ENCODE results near the gene DAPK1.

DAPK1 gene

DNA sequence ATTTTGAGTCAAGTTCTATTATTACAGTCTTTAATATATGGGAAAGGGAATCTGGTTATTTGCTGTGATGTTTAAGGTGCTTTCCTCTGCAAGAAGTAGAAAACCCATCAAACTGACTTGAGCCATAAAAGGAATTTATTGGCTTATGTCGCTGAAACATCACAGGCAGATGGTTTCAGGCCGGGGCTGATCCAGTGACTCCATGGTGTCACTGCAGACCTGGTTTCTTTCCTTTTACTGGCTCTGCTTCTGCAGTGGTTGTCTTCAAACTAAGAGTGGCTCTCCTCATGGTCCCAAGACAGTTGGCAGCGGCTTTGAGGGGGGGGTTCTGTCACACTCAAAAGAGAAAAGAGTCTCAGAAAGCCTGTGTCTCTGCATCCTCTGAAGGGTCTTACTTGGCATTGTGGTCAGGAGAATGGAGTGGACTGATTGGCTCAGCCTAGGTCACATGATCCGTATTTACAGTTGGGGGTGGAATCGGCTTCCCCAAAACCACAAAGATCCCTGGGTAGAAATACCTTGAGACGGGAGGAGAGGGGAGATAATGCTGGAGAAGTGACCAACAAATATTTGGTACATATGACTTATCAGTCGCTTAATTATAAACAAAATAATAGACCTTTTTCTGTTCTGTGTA lies 106.3 kb downstream of the DAPK1 start (continued):
- TF ChIP-seq GLI2 (tag by site-specific recombination; IDR thresholded peaks at IDR 0.05; ENCODE audit: borderline replicate concordance, low read depth), result no peak

DNA sequence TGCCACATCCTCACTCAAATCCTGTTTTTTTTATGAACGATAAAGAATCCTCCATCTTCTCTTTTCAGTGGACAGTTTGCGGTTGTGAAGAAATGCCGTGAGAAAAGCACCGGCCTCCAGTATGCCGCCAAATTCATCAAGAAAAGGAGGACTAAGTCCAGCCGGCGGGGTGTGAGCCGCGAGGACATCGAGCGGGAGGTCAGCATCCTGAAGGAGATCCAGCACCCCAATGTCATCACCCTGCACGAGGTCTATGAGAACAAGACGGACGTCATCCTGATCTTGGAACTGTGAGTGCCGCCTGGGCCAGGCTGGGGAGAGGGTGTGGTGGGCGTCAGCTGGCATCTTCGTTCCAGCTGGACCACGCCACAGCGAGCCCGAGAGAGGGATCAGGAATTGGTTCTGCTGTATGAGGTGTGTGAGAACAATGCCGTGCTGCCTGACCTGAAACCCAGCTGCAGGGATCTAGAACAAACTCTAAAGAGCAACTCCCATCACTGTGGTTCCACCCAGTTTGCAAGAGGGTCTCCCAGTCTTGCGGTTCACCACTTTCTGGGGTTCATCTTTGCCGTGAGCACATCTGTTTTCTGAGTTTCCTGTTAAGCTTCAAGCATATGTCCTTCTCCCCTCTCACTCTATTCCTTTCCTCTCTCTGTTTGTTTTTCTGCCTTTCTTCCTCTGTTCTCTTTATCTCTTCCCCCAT lies 107.4 kb downstream of the DAPK1 start:
- Histone ChIP-seq H3K4me1 (ENCODE audit: control insufficient read depth, insufficient read depth, low read length) (peaks cover 23% of the 10 kb centered on the region), H3K36me3 (ENCODE audit: control insufficient read depth in 2 of 2, insufficient read depth in 1 of 2, low read length in 2 of 2) (peaks cover 0 to 32% of the 10 kb centered on the region in 2 experiments; a peak in 1 of 3 replicates), H3K27ac (ENCODE audit: extremely low read depth, low read depth, low read length) (no peak overlapping the region), H3K4me3 (ENCODE audit: low read depth, low read length) (no peak overlapping the region), H3K9me3 (ENCODE audit: control insufficient read depth, insufficient read depth, low read depth, low read length) (no peaks in the 10 kb centered on the region)
- POLR2A ChIA-PET, result no interaction called here
- TF ChIP-seq ZNF626 (tag by site-specific recombination; IDR thresholded peaks at IDR 0.05), result no peak
- TF ChIP-seq WT1 (tag by site-specific recombination; IDR thresholded peaks at IDR 0.05), result no peak
- TF ChIP-seq ZNF239 (tag by site-specific recombination; IDR thresholded peaks at IDR 0.05), result no peak
- TF ChIP-seq ZNF214 (tag by site-specific recombination; IDR thresholded peaks at IDR 0.05; ENCODE audit: borderline replicate concordance), result no peak
- TF ChIP-seq ZNF560 (tag by site-specific recombination; IDR thresholded peaks at IDR 0.05; ENCODE audit: borderline replicate concordance), result no peak
- TF ChIP-seq KLF1 (tag by site-specific recombination; IDR thresholded peaks at IDR 0.05), result no peak
- TF ChIP-seq ZBTB48 (tag by site-specific recombination; IDR thresholded peaks at IDR 0.05), result no peak
- no peak for TF ChIP-seq ZNF248 (tag by site-specific recombination; IDR thresholded peaks at IDR 0.05)
- TF ChIP-seq YY2 (tag by site-specific recombination; IDR thresholded peaks at IDR 0.05), result no peak
- TF ChIP-seq, protein P1, sequence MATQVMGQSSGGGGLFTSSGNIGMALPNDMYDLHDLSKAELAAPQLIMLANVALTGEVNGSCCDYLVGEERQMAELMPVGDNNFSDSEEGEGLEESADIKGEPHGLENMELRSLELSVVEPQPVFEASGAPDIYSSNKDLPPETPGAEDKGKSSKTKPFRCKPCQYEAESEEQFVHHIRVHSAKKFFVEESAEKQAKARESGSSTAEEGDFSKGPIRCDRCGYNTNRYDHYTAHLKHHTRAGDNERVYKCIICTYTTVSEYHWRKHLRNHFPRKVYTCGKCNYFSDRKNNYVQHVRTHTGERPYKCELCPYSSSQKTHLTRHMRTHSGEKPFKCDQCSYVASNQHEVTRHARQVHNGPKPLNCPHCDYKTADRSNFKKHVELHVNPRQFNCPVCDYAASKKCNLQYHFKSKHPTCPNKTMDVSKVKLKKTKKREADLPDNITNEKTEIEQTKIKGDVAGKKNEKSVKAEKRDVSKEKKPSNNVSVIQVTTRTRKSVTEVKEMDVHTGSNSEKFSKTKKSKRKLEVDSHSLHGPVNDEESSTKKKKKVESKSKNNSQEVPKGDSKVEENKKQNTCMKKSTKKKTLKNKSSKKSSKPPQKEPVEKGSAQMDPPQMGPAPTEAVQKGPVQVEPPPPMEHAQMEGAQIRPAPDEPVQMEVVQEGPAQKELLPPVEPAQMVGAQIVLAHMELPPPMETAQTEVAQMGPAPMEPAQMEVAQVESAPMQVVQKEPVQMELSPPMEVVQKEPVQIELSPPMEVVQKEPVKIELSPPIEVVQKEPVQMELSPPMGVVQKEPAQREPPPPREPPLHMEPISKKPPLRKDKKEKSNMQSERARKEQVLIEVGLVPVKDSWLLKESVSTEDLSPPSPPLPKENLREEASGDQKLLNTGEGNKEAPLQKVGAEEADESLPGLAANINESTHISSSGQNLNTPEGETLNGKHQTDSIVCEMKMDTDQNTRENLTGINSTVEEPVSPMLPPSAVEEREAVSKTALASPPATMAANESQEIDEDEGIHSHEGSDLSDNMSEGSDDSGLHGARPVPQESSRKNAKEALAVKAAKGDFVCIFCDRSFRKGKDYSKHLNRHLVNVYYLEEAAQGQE (tag by site-specific recombination; IDR thresholded peaks at IDR 0.05), result no peak
- no peak for TF ChIP-seq GFI1B (tag by site-specific recombination; IDR thresholded peaks at IDR 0.05)
- TF ChIP-seq ZNF830 (tag by site-specific recombination; IDR thresholded peaks at IDR 0.05; ENCODE audit: low read depth), result no peak
- TF ChIP-seq, protein P2, sequence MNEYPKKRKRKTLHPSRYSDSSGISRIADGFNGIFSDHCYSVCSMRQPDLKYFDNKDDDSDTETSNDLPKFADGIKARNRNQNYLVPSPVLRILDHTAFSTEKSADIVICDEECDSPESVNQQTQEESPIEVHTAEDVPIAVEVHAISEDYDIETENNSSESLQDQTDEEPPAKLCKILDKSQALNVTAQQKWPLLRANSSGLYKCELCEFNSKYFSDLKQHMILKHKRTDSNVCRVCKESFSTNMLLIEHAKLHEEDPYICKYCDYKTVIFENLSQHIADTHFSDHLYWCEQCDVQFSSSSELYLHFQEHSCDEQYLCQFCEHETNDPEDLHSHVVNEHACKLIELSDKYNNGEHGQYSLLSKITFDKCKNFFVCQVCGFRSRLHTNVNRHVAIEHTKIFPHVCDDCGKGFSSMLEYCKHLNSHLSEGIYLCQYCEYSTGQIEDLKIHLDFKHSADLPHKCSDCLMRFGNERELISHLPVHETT (tag by site-specific recombination; IDR thresholded peaks at IDR 0.05), result no peak
- TF ChIP-seq MYNN (tag by site-specific recombination; IDR thresholded peaks at IDR 0.05; ENCODE audit: borderline replicate concordance), result no peak
- CTCF ChIA-PET, result interaction anchor here (0.9 kb wide), 1 partner anchor 11 kb away, joined by 3 read pairs; no protein-coding TSS in a partner anchor

DNA sequence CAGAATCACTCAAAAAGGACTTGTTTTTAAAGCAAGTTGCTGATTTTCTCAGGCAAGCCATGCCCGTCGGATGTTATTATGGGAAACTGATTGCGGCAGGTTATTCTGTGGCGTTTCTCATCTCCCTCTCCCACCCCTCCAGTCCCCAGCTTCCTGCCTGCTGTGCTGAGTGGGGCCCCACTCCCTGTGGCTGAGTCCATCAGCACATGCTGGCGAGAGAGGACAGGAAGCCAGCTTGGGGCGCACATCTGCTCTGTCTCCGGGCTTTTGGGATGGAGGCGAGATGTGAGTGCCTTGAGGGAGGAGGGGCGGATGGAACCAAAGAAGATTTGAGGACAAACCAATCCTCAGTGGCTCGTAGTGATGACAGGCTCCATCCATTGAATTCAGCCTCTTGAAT lies 108.0 kb downstream of the DAPK1 start:
- TF ChIP-seq ZNF707 (tag by site-specific recombination; IDR thresholded peaks at IDR 0.05) (no peak), ZBTB21 (tag by site-specific recombination; IDR thresholded peaks at IDR 0.05) (no peak), KLF1 (tag by site-specific recombination; IDR thresholded peaks at IDR 0.05) (no peak), ZNF561 (tag by site-specific recombination; IDR thresholded peaks at IDR 0.05; ENCODE audit: borderline replicate concordance) (no peak), SP3 (tag by site-specific recombination; IDR thresholded peaks at IDR 0.05) (no peak), ZNF2 (tag by site-specific recombination; IDR thresholded peaks at IDR 0.05) (no peak)
- TF ChIP-seq, protein P3, sequence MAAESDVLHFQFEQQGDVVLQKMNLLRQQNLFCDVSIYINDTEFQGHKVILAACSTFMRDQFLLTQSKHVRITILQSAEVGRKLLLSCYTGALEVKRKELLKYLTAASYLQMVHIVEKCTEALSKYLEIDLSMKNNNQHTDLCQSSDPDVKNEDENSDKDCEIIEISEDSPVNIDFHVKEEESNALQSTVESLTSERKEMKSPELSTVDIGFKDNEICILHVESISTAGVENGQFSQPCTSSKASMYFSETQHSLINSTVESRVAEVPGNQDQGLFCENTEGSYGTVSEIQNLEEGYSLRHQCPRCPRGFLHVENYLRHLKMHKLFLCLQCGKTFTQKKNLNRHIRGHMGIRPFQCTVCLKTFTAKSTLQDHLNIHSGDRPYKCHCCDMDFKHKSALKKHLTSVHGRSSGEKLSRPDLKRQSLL (tag by site-specific recombination; IDR thresholded peaks at IDR 0.05), result no peak
- ChIA-PET CTCF (interaction anchor here (0.6 to 0.9 kb wide), 2 partner anchors 12 to 938 kb away, joined by 3 read pairs; no protein-coding TSS in a partner anchor), POLR2A (no interaction called here)
- Histone ChIP-seq H3K9me3 (ENCODE audit: control insufficient read depth, insufficient read depth, low read depth, low read length) (no peaks in the 10 kb centered on the region), H3K4me3 (ENCODE audit: low read depth, low read length) (no peak overlapping the region), H3K4me1 (ENCODE audit: control insufficient read depth, insufficient read depth, low read length) (peaks cover 19% of the 10 kb centered on the region), H3K27ac (ENCODE audit: extremely low read depth, low read depth, low read length) (no peak overlapping the region), H3K36me3 (ENCODE audit: control insufficient read depth in 2 of 2, insufficient read depth in 1 of 2, low read length in 2 of 2) (peaks cover 0 to 37% of the 10 kb centered on the region in 2 experiments; a peak in 1 of 3 replicates)
